Measurements from ENCODE around the gene RPTOR.
A peak's percentile ranks its signal among the peaks of the same experiment; 100 is the strongest.

The RPTOR gene

GRCh38 chr17:81002409-81003361 is 458.0 kb downstream of the RPTOR start:
- no peak overlapping the region for H3K27ac ChIP-seq
- H3K4me3 ChIP-seq, result peak overlapping the region; percentile 22
- TF ChIP-seq CTCF (IDR thresholded peaks at IDR 0.05), result no peak
- peak; percentile 72 for DNase-seq (ENCODE audit: low spot score)

- no peak for TF ChIP-seq CTCF (IDR thresholded peaks at IDR 0.05)
- no peak for DNase-seq (ENCODE audit: low spot score)
- peak overlapping the region; percentile 63 for H3K4me3 ChIP-seq
- H3K27ac ChIP-seq, result no peak overlapping the region
These were observed 459.3 kb downstream of the RPTOR start for GRCh38 chr17:81003711-81004475.

- DNase-seq (ENCODE audit: low spot score), result no peak
- H3K4me3 ChIP-seq, result no peak overlapping the region
- H3K27ac ChIP-seq, result no peak overlapping the region
- TF ChIP-seq CTCF (IDR thresholded peaks at IDR 0.05), result no peak
These were observed 462.3 kb downstream of the RPTOR start for GRCh38 chr17:81006891-81007290.

- no peak for TF ChIP-seq CTCF (IDR thresholded peaks at IDR 0.05)
- Histone ChIP-seq H3K27ac (no peak overlapping the region), H3K4me3 (no peak overlapping the region)
- no peak for DNase-seq (ENCODE audit: low spot score)
These were observed 463.5 kb downstream of the RPTOR start for GRCh38 chr17:81008140-81008539.

- no peak overlapping the region for H3K4me3 ChIP-seq
- no peak for DNase-seq (ENCODE audit: low spot score)
- TF ChIP-seq CTCF (IDR thresholded peaks at IDR 0.05), result no peak
- H3K27ac ChIP-seq, result no peak overlapping the region
These were observed 464.5 kb downstream of the RPTOR start for GRCh38 chr17:81009136-81009535.

- no peak for DNase-seq (ENCODE audit: low spot score)
- Histone ChIP-seq H3K27ac (no peak overlapping the region), H3K4me3 (no peak overlapping the region)
- TF ChIP-seq CTCF (IDR thresholded peaks at IDR 0.05), result no peak
These were observed 466.3 kb downstream of the RPTOR start for GRCh38 chr17:81010935-81011334.

Data from coronary artery (tissue), 2 donors.